ENCODE data around the gene DHRS12.

DNA sequence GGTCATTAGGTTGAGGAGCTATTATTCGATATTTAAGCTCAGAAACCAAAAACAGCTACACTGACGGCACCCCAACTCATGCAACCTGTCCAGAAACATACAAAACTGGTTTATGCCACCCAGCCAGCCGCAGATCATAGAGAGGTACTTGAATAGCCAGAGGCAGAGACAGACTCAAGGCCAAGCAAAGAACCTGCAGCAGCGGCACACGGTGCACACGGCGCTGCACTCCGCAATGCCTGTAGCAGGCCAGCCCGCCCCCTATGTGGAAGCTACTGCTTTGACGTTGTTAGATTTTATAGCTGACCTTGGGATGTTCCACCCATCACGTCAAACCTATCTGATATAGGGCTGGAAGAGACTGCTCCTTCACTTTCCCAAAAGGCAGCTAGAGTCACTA lies 11.9 kb upstream of the DHRS12 start:
- TF ChIP-seq CTCF (IDR thresholded peaks at IDR 0.05; ENCODE audit: borderline replicate concordance, extremely low read depth, low read length, poor library complexity, severe bottlenecking) (no peak), EZH2 (IDR thresholded peaks at IDR 0.05; ENCODE audit: borderline replicate concordance, low read depth, low read length, severe bottlenecking) (no peak)

Data from DND-41 (cell line).